Activated CD8-positive, alpha-beta T cell treated with anti-CD3 and anti-CD28 coated beads for 36 hours (primary cell): ENCODE data around the gene ANKRD60. TPM values are rescaled to one million over a fixed set of nuclear protein-coding genes. Genes with fewer than 3 reads are reported as not detected.

Experiments
- ATAC-seq: fragments of 200-7000 bp; cut with Tn5 transposase; one replicate; pipeline ENCODE4 v1.10.0; 2021; ENCODE audit warnings: mild to moderate bottlenecking, moderate library complexity
- CTCF ChIA-PET: fragments of 350-600 bp; sonication (Branson Sonifier 250); formaldehyde crosslinking; loops from one replicate; lab custom pipeline; 2021; ENCODE audit warnings: antibody characterized with exemption; lab: Charles Lee
- POLR2A ChIA-PET: fragments of 350-600 bp; sonication (Branson Sonifier 250); formaldehyde crosslinking; loops from one replicate; lab custom pipeline; 2021; ENCODE audit warnings: antibody characterized with exemption; lab: Charles Lee
- DNase-seq: peaks from one replicate; pipeline ENCODE4 v3.0.0-alpha.2; 2020
- H3K27ac Mint-ChIP-seq: one replicate; pipeline ENCODE4 v1.8.0; 2021; ENCODE audit warnings: mild to moderate bottlenecking, mixed read lengths
- H3K27me3 Mint-ChIP-seq: one replicate; pipeline ENCODE4 v1.8.0; 2021; ENCODE audit warnings: mixed read lengths
- H3K36me3 Mint-ChIP-seq: one replicate; pipeline ENCODE4 v1.8.0; 2021; ENCODE audit warnings: low read depth, mixed read lengths
- H3K4me1 Mint-ChIP-seq: one replicate; pipeline ENCODE4 v1.8.0; 2021; ENCODE audit warnings: low read depth, mixed read lengths
- H3K4me3 Mint-ChIP-seq: one replicate; pipeline ENCODE4 v1.8.0; 2021; ENCODE audit warnings: mild to moderate bottlenecking, moderate library complexity, mixed read lengths
- H3K9me3 Mint-ChIP-seq: one replicate; pipeline ENCODE4 v1.8.0; 2021; ENCODE audit warnings: mixed read lengths
- intact Hi-C: fragments of 100-400 bp; cut with micrococcal nuclease; formaldehyde crosslinking; loops from one replicate; pipeline ENCODE4 v1.10.0; 2022
- total RNA-seq, 2 experiments: library from RNA; stranded (reverse); gene quantifications; one replicate each; pipeline ENCODE4 v1.2.3, GENCODE V29; 2021
- TF ChIP-seq, protein P1 (sequence below): fragments of 200-600 bp; IDR thresholded peaks from one replicate; pipeline ENCODE4 v1.8.0; 2022; ENCODE audit warnings: antibody characterized with exemption, mild to moderate bottlenecking

The ANKRD60 gene
- total RNA-seq, 2 experiments from 2014 or later, result not detected

GRCh38 chr20:58241766-58242465, 13.5 kb upstream of the ANKRD60 start:
- ATAC-seq (no peak), DNase-seq (no peak)
- no peaks in the 10 kb centered on the region for H3K9me3 Mint-ChIP-seq
- ChIA-PET POLR2A (no interaction called here), CTCF (interaction anchor here (0.6 to 1.0 kb wide), 2 partner anchors 14 to 114 kb away, joined by 4 read pairs; no protein-coding TSS in a partner anchor)
- peaks cover 14% of the 10 kb centered on the region for H3K36me3 Mint-ChIP-seq
- H3K27ac Mint-ChIP-seq, result no peak overlapping the region
- TF ChIP-seq, protein P1, sequence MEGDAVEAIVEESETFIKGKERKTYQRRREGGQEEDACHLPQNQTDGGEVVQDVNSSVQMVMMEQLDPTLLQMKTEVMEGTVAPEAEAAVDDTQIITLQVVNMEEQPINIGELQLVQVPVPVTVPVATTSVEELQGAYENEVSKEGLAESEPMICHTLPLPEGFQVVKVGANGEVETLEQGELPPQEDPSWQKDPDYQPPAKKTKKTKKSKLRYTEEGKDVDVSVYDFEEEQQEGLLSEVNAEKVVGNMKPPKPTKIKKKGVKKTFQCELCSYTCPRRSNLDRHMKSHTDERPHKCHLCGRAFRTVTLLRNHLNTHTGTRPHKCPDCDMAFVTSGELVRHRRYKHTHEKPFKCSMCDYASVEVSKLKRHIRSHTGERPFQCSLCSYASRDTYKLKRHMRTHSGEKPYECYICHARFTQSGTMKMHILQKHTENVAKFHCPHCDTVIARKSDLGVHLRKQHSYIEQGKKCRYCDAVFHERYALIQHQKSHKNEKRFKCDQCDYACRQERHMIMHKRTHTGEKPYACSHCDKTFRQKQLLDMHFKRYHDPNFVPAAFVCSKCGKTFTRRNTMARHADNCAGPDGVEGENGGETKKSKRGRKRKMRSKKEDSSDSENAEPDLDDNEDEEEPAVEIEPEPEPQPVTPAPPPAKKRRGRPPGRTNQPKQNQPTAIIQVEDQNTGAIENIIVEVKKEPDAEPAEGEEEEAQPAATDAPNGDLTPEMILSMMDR, result no peak
- no peaks in the 10 kb centered on the region for H3K27me3 Mint-ChIP-seq
- peaks cover 13% of the 10 kb centered on the region for H3K4me1 Mint-ChIP-seq
- H3K4me3 Mint-ChIP-seq, result no peak overlapping the region
- intact Hi-C loops, result no loop called here

- Mint-ChIP-seq H3K4me1 (peaks cover 22% of the 10 kb centered on the region), H3K27me3 (no peaks in the 10 kb centered on the region), H3K36me3 (peaks cover 4% of the 10 kb centered on the region), H3K27ac (no peak overlapping the region), H3K9me3 (no peaks in the 10 kb centered on the region), H3K4me3 (no peak overlapping the region)
- TF ChIP-seq, protein P1, result no peak
- ATAC-seq (no peak), DNase-seq (no peak)
- POLR2A ChIA-PET, result interaction anchor here (1.2 kb wide), 1 partner anchor 59 kb away, joined by 3 read pairs; no protein-coding TSS in a partner anchor
- CTCF ChIA-PET, result no interaction called here
- intact Hi-C loops, result no loop called here
These were observed 12.0 kb upstream of the ANKRD60 start for GRCh38 chr20:58240471-58240870.

- DNase-seq (no peak), ATAC-seq (no peak)
- peaks cover 11% of the 10 kb centered on the region for H3K36me3 Mint-ChIP-seq
- H3K4me1 Mint-ChIP-seq, result peaks cover 30% of the 10 kb centered on the region
- ChIA-PET POLR2A (no interaction called here), CTCF (interaction anchor here (0.6 to 1.3 kb wide), 2 partner anchors 34 to 209 kb away, joined by 3 to 4 read pairs; no protein-coding TSS in a partner anchor)
- H3K27ac Mint-ChIP-seq, result no peak overlapping the region
- H3K27me3 Mint-ChIP-seq, result no peaks in the 10 kb centered on the region
- no peak overlapping the region for H3K4me3 Mint-ChIP-seq
- H3K9me3 Mint-ChIP-seq, result no peaks in the 10 kb centered on the region
- intact Hi-C loops, result loop anchor here (5.0 to 10.0 kb wide), 4 partner anchors 68 to 413 kb away; partner anchors contain the start of genes RAB22A, STX16 and VAPB
- TF ChIP-seq, protein P1, result no peak
These were observed 10.8 kb upstream of the ANKRD60 start for GRCh38 chr20:58239216-58239615.

DNA sequence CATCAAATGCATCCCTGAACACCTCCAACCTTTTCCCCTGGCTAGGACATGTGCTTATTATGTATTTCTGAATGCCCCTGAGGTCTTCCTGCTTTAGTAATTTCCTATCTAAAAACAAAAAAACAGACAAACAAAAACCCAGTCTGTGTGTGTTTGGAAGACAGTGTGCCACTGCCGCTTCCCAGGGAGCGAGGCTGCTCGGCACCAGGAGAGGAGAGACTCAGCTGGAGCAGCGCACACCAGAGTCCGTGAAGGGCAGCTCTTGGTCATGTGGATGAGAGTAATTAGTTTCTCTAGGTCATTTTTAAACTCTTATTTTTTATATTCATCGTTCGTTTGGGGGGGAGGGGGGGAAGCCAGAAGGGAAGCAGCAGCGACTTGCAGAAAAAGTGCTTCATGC, 10.0 kb upstream of the ANKRD60 start:
- H3K27ac Mint-ChIP-seq, result no peak overlapping the region
- no peaks in the 10 kb centered on the region for H3K27me3 Mint-ChIP-seq
- ATAC-seq (no peak), DNase-seq (no peak)
- ChIA-PET POLR2A (no interaction called here), CTCF (interaction anchor here (0.6 to 1.3 kb wide), 2 partner anchors 35 to 210 kb away, joined by 3 to 4 read pairs; no protein-coding TSS in a partner anchor)
- H3K4me1 Mint-ChIP-seq, result peaks cover 32% of the 10 kb centered on the region
- H3K4me3 Mint-ChIP-seq, result no peak overlapping the region
- intact Hi-C loops, result loop anchor here (5.0 to 10.0 kb wide), 4 partner anchors 69 to 414 kb away; partner anchors contain the start of genes RAB22A, STX16 and VAPB
- H3K9me3 Mint-ChIP-seq, result no peaks in the 10 kb centered on the region
- TF ChIP-seq, protein P1, result no peak
- peaks cover 16% of the 10 kb centered on the region for H3K36me3 Mint-ChIP-seq
